H1 (cell line): ENCODE data around the gene KIF26A. TPM values are rescaled to one million over a fixed set of nuclear protein-coding genes. Genes with fewer than 3 reads are reported as not detected.

Experiments
- CTCF ChIA-PET: fragments of 300-600 bp; sonication (Branson Sonifier 250); formaldehyde crosslinking; loops from one replicate; lab custom pipeline; 2021; ENCODE audit not compliant: partially characterized antibody; lab: Charles Lee
- POLR2A ChIA-PET: fragments of 300-600 bp; sonication (Branson Sonifier 250); formaldehyde crosslinking; loops from one replicate; lab custom pipeline; 2021; ENCODE audit warnings: inconsistent platforms; ENCODE audit not compliant: partially characterized antibody; lab: Charles Lee
- DNase-seq, 2 experiments: peaks; one replicate each; pipeline versions ENCODE4 v3.0.0 to v3.0.0-alpha.2; 2010 to 2022; ENCODE audit warnings: low spot score in 2 of 2, low read depth in 1 of 2, mixed read lengths in 1 of 2
- FAIRE-seq: peaks from 2 replicates; lab custom pipeline; 2011; peaks lifted over from hg19 to GRCh38; lab: Jason Lieb, UNC
- H2AFZ ChIP-seq: 2 replicates; pipeline ENCODE4 v1.8.1; 2012; ENCODE audit warnings: low read length, inconsistent platforms
- H2AK5ac ChIP-seq: 2 replicates; pipeline ENCODE4 v1.6.1; 2013; ENCODE audit warnings: low read depth, low read length
- H2BK120ac ChIP-seq: replicated peaks from 2 replicates; pipeline ENCODE3; 2013; ENCODE audit warnings: low read depth, low read length, inconsistent platforms
- H2BK12ac ChIP-seq: 2 replicates; pipeline ENCODE4 v1.6.1; 2013; ENCODE audit warnings: low read depth, low read length
- H2BK15ac ChIP-seq: 2 replicates; pipeline ENCODE4 v1.6.1; 2013; ENCODE audit warnings: low read length
- H2BK20ac ChIP-seq: 2 replicates; pipeline ENCODE4 v1.6.1; 2013; ENCODE audit warnings: low read length
- H2BK5ac ChIP-seq: 2 replicates; pipeline ENCODE4 v1.6.1; 2013; ENCODE audit warnings: low read depth, low read length
- H3K14ac ChIP-seq: 2 replicates; pipeline ENCODE4 v1.6.1; 2013; ENCODE audit warnings: inconsistent platforms; ENCODE audit not compliant: insufficient read length
- H3K18ac ChIP-seq: 2 replicates; pipeline ENCODE4 v1.6.1; 2013; ENCODE audit warnings: low read length; ENCODE audit errors: extremely low read depth
- H3K23ac ChIP-seq: 2 replicates; pipeline ENCODE4 v1.6.1; 2013; ENCODE audit warnings: inconsistent platforms; ENCODE audit not compliant: insufficient read length
- H3K23me2 ChIP-seq: 2 replicates; pipeline ENCODE4 v1.6.1; 2013; ENCODE audit warnings: low read depth, low read length
- H3K27ac ChIP-seq: 2 replicates; pipeline ENCODE4 v1.6.1; 2011; ENCODE audit warnings: low read depth, low read length, inconsistent platforms
- H3K27me3 ChIP-seq, 4 experiments: replicated peaks in 1 of 4; 1 replicate in 1 of 4; 2 replicates in 3 of 4; pipeline versions ENCODE4 v1.6.1 to v1.8.1; 2011 to 2013; ENCODE audit warnings: low read length in 3 of 4, mild to moderate bottlenecking in 3 of 4, inconsistent platforms in 2 of 4, mixed read lengths in 2 of 4, moderate library complexity in 1 of 4; ENCODE audit not compliant: control insufficient read depth in 3 of 4, insufficient read depth in 3 of 4; ENCODE audit errors: extremely low read depth in 1 of 4
- H3K36me3 ChIP-seq, 4 experiments: 2 replicates each; pipeline versions ENCODE4 v1.6.1 to v1.8.1; 2011 to 2013; ENCODE audit warnings: mild to moderate bottlenecking in 4 of 4, low read length in 3 of 4, moderate library complexity in 2 of 4, control low read depth in 1 of 4, inconsistent platforms in 1 of 4; ENCODE audit not compliant: insufficient read depth in 4 of 4, control insufficient read depth in 2 of 4
- H3K4ac ChIP-seq: replicated peaks from 2 replicates; pipeline ENCODE3; 2013; ENCODE audit warnings: low read length, low read depth, mixed read lengths, inconsistent platforms; ENCODE audit not compliant: insufficient read length
- H3K4me1 ChIP-seq, 4 experiments: replicated peaks in 1 of 4; 1 replicate in 1 of 4; 2 replicates in 3 of 4; pipeline versions ENCODE4 v1.6.1 to v1.8.1; 2011 to 2013; ENCODE audit warnings: low read length in 3 of 4, inconsistent platforms in 2 of 4, mixed read lengths in 1 of 4; ENCODE audit not compliant: insufficient read depth in 4 of 4, control insufficient read depth in 3 of 4
- H3K4me2 ChIP-seq, 2 experiments: 2 replicates each; pipeline versions ENCODE4 v1.6.1 to v1.8.1; 2011 to 2013; ENCODE audit warnings: low read depth in 2 of 2, low read length in 2 of 2, control low read depth in 1 of 2, inconsistent platforms in 1 of 2, mild to moderate bottlenecking in 1 of 2; ENCODE audit not compliant: insufficient read depth in 1 of 2
- H3K4me3 ChIP-seq, 4 experiments: fragments of 200-600, 300-600 bp in 1 of 4; sonication (generic), shearing (Covaris generic), sonication (Bioruptor Twin) in 1 of 4; 2 replicates each; pipeline versions ENCODE4 v1.5.1 to v1.8.1; 2011 to 2016; ENCODE audit warnings: low read length in 4 of 4, low read depth in 3 of 4, control low read depth in 2 of 4, inconsistent platforms in 2 of 4, mild to moderate bottlenecking in 2 of 4, mixed read lengths in 1 of 4, moderate library complexity in 1 of 4; ENCODE audit not compliant: insufficient read depth in 2 of 4; ENCODE audit errors: extremely low read depth in 1 of 4
- H3K56ac ChIP-seq: replicated peaks from 2 replicates; pipeline ENCODE3; 2013; ENCODE audit warnings: low read depth, mild to moderate bottlenecking, mixed read lengths, low read length, inconsistent platforms; ENCODE audit not compliant: insufficient read length
- H3K79me1 ChIP-seq: 2 replicates; pipeline ENCODE4 v1.6.1; 2013; ENCODE audit warnings: low read depth, low read length, control low read depth
- H3K79me2 ChIP-seq, 2 experiments: 2 replicates each; pipeline versions ENCODE4 v1.6.1 to v1.8.1; 2012 to 2013; ENCODE audit warnings: low read length in 2 of 2, mild to moderate bottlenecking in 2 of 2, inconsistent platforms in 1 of 2; ENCODE audit not compliant: insufficient read depth in 2 of 2, control insufficient read depth in 1 of 2
- H3K9ac ChIP-seq, 4 experiments: replicated peaks in 1 of 4; 1 replicate in 1 of 4; 2 replicates in 3 of 4; pipeline versions ENCODE4 v1.6.1 to v1.8.1; 2011 to 2013; ENCODE audit warnings: low read depth in 3 of 4, low read length in 3 of 4, control low read depth in 2 of 4, mild to moderate bottlenecking in 2 of 4, moderate library complexity in 2 of 4, inconsistent platforms in 1 of 4; ENCODE audit errors: extremely low read depth in 1 of 4
- H3K9me3 ChIP-seq, 2 experiments: 2 replicates each; pipeline versions ENCODE4 v1.6.1 to v1.8.1; 2012 to 2013; ENCODE audit warnings: mild to moderate bottlenecking in 2 of 2, moderate library complexity in 2 of 2, control low read depth in 1 of 2, inconsistent platforms in 1 of 2, low read depth in 1 of 2, low read length in 1 of 2, mixed read lengths in 1 of 2; ENCODE audit not compliant: insufficient read depth in 2 of 2
- H4K20me1 ChIP-seq, 2 experiments: replicated peaks in 1 of 2; 2 replicates each; pipeline versions ENCODE3 to v1.8.1; 2011 to 2013; ENCODE audit warnings: inconsistent platforms in 2 of 2, low read length in 2 of 2, mild to moderate bottlenecking in 1 of 2; ENCODE audit not compliant: insufficient read depth in 2 of 2, control insufficient read depth in 1 of 2
- H4K5ac ChIP-seq: 2 replicates; pipeline ENCODE4 v1.6.1; 2013; ENCODE audit warnings: low read length, low read depth, mixed read lengths, inconsistent platforms; ENCODE audit not compliant: insufficient read length
- H4K8ac ChIP-seq: 2 replicates; pipeline ENCODE4 v1.8.0; 2013; ENCODE audit warnings: mild to moderate bottlenecking, moderate library complexity, low read length, inconsistent platforms; ENCODE audit not compliant: insufficient read depth; ENCODE audit errors: extremely low read depth
- H4K91ac ChIP-seq: replicated peaks from 2 replicates; pipeline ENCODE3; 2013; ENCODE audit warnings: low read length, mixed read lengths, inconsistent platforms; ENCODE audit not compliant: insufficient read length
- ASH2L ChIP-seq: fragments of 200-600, 300-600 bp; sonication (generic); IDR thresholded peaks from one replicate; pipeline ENCODE4 v1.7.1; 2017; ENCODE audit warnings: low read length
- CBX8 ChIP-seq: fragments of 300-800, 300-1000 bp; sonication (generic); IDR thresholded peaks from 2 replicates; pipeline ENCODE4 v1.7.1; 2016; ENCODE audit warnings: low read depth, low read length, borderline replicate concordance
- CHD2 ChIP-seq: IDR thresholded peaks from 2 replicates; pipeline ENCODE4 v1.6.1; 2012; ENCODE audit warnings: low read length, improper control_type of control experiment
- E2F6 ChIP-seq: IDR thresholded peaks from 2 replicates; pipeline ENCODE4 v1.6.1; 2012; ENCODE audit warnings: inconsistent platforms
- HDAC6 ChIP-seq: IDR thresholded peaks from one replicate; pipeline ENCODE4 v1.7.1; 2012; ENCODE audit warnings: low read depth, mild to moderate bottlenecking, inconsistent platforms, low read length, moderate library complexity
- KDM5A ChIP-seq: fragments of 200-600 bp; IDR thresholded peaks from 2 replicates; pipeline ENCODE4 v1.7.1; 2012; ENCODE audit warnings: mild to moderate bottlenecking, low read length, inconsistent platforms, mixed read lengths
- MAFK ChIP-seq: IDR thresholded peaks from 2 replicates; pipeline ENCODE4 v1.6.1; 2012; ENCODE audit warnings: low read depth, mild to moderate bottlenecking, improper control_type of control experiment, low read length
- NANOG ChIP-seq: IDR thresholded peaks from 2 replicates; pipeline ENCODE4 v1.6.1; 2011; ENCODE audit warnings: low read length, low read depth, mild to moderate bottlenecking, inconsistent platforms; ENCODE audit not compliant: insufficient read depth, poor library complexity, severe bottlenecking
- RFX5 ChIP-seq: IDR thresholded peaks from 2 replicates; pipeline ENCODE4 v1.6.1; 2011; ENCODE audit warnings: low read depth, low read length, improper control_type of control experiment, borderline replicate concordance
- SAP30 ChIP-seq: fragments of 300-600 bp; sonication (generic); IDR thresholded peaks from 2 replicates; pipeline ENCODE4 v1.7.1; 2012; ENCODE audit warnings: low read length, moderate library complexity, mild to moderate bottlenecking, inconsistent platforms; ENCODE audit not compliant: insufficient read depth, insufficient replicate concordance
- SIN3A ChIP-seq, 2 experiments: IDR thresholded peaks in 1 of 2; conservative IDR thresholded peaks in 1 of 2; 2 replicates each; pipeline ENCODE4 v1.6.1; 2011 to 2012; ENCODE audit warnings: low read length in 2 of 2, improper control_type of control experiment in 1 of 2, low read depth in 1 of 2, mild to moderate bottlenecking in 1 of 2
- WGBS, 2 experiments: shearing (Covaris generic) in 1 of 2; methylation state at CpG; one replicate each; pipeline versions ENCODE4 v1.1.6 to v1.1.7; 2013 to 2015; ENCODE audit warnings: low lambda C conversion rate in 2 of 2, mixed read lengths in 2 of 2, inconsistent platforms in 1 of 2, low coverage in 1 of 2, missing lambda C conversion rate in 1 of 2; ENCODE audit not compliant: insufficient replicate concordance in 2 of 2, insufficient coverage in 1 of 2, insufficient read length in 1 of 2; ENCODE audit errors: extremely low coverage in 1 of 2, missing lambda C conversion rate in 1 of 2; 5-methylcytosine and 5-hydroxymethylcytosine counted together
- polyA plus RNA-seq, 7 experiments: library from polyadenylated mRNA; depleted of rRNA in 3 of 7; stranded (reverse) in 5 of 7; unstranded in 2 of 7; fragments of >200 nt in 5 of 7; fragments of 200-250 nt in 2 of 7; gene quantifications; 1 replicate in 5 of 7; 2 replicates in 1 of 7; 4 replicates in 1 of 7; pipeline versions ENCODE4 v1.2.1 to v1.2.3, GENCODE V29; 2011 to 2013; ENCODE audit warnings: missing spikeins in 2 of 7, mixed read lengths in 2 of 7
- total RNA-seq: library from RNA; stranded (reverse); fragmentation: NEBNext Ultra II Directional; extraction: Animal tissue kit (Norgen Biotek cat#: 25700); gene quantifications from 2 replicates; pipeline ENCODE4 v1.2.1, GENCODE V29; 2021

The KIF26A gene
- total and polyA plus RNA-seq, 2 of the 8 experiments (the other 6 are each of a cell fraction or from before 2014, with no cell fraction given): 11.5 to 41.6 TPM

DNA sequence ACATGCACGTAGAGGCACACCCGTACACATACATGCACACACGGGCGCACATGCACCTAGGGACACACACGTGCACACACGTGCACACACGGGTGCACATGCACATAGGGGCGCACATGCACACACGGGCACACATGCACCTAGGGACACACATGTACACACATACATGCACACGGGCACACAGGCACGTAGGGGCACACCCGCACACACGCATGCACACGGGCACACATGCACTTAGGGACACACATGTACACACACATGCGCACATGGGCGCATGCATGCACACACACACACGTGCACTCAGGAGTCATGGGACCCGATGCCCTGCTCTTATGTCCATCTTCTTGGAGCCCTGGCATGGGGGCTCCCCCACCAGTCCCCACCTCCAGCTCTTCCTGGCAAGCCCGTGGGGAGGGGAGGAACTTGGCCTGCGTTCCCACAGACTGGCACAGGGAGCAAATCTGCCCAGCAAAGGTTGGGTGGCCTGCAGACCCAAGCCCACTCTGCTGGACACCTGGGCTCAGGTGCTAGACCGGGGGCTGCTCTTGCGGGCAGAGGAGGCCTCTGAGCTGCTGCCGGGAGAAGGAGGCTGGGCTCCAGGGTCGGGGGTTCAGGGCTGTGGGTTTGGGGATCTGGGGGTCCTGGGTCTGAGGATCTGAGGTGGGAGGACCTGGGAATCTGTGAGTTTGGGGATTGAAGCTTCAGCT, 51.4 kb downstream of the KIF26A start:
- Histone ChIP-seq H3K56ac (no peak overlapping the region), H3K9me3 (no peaks in the 10 kb centered on the region), H2BK20ac (no peak overlapping the region), H3K79me2 (no peaks in the 10 kb centered on the region), H2BK12ac (peak overlapping the region; percentile 29; the same call in 1 of the 2 replicates), H4K20me1 (peaks cover 0 to 7% of the 10 kb centered on the region in 2 experiments), H3K4me3 (no peak overlapping the region), H3K23ac (no peak overlapping the region), H3K27ac (no peak overlapping the region), H3K36me3 (no peaks in the 10 kb centered on the region), H4K5ac (no peak overlapping the region), H3K4me1 (no peaks in the 10 kb centered on the region; a peak in 2 of 7 replicates), H3K9ac (no peak overlapping the region), H2BK15ac (0 out of 2 replicates have a peak overlapping the region, but pooled peaks have one; percentile 8), H2AFZ (no peak overlapping the region), H3K79me1 (no peaks in the 10 kb centered on the region), H4K91ac (no peak overlapping the region), H2BK120ac (no peak overlapping the region), H3K4ac (no peak overlapping the region), H4K8ac (no peak overlapping the region; the same call in 1 of the 2 replicates), H3K27me3 (peaks cover 0 to 1% (median 0%) of the 10 kb centered on the region in 4 experiments; a peak in 1 of 7 replicates), H3K23me2 (no peaks in the 10 kb centered on the region), H3K18ac (no peak overlapping the region), H2BK5ac (0 out of 2 replicates have a peak overlapping the region, but pooled peaks have one; percentile 40), H3K14ac (no peak overlapping the region), H2AK5ac (no peak overlapping the region), H3K4me2 (no peak overlapping the region)
- ChIA-PET CTCF (interaction anchor here (1.5 to 1.6 kb wide), 2 partner anchors 23 to 97 kb away, joined by 4 to 5 read pairs; no protein-coding TSS in a partner anchor), POLR2A (interaction anchor here (1.0 kb wide), 1 partner anchor 15 kb away, joined by 3 read pairs; no protein-coding TSS in a partner anchor)
- FAIRE-seq (no peak), DNase-seq (no peak)
- TF ChIP-seq NANOG (no peak), HDAC6 (no peak), CBX8 (no peak), KDM5A (no peak), CHD2 (no peak), SIN3A (conservative IDR thresholded peaks at IDR 0.05 in 1 of 2, IDR thresholded peaks at IDR 0.05 in 1 of 2; ENCODE audit: low read depth in 1 of 2, low read length in 2 of 2) (no peak), ASH2L (no peak), RFX5 (no peak), MAFK (no peak), SAP30 (no peak), E2F6 (no peak)
- 89% methylated on average over 23 of the region's 24 CpGs; no CpG with 5 or more reads in 1 of the 2 experiments for WGBS, 2 experiments
